GM13977 (cell line): Measurements from ENCODE around the gene ERBB4.

Experiments
- DNase-seq: peaks from one replicate; pipeline ENCODE4 v3.0.0; 2012; ENCODE audit warnings: low spot score
- CTCF ChIP-seq: IDR thresholded peaks from 2 replicates; pipeline ENCODE4 v1.5.1; 2012; ENCODE audit warnings: mild to moderate bottlenecking, control low read depth; ENCODE audit not compliant: insufficient read depth; ENCODE audit errors: extremely low read depth, missing control alignments
- in situ Hi-C: fragments of 300-500 bp; cut with MboI; formaldehyde crosslinking; loops from one replicate; pipeline ENCODE4 v1.12.0; 2022; ENCODE audit warnings: low sequenced_read_pairs, low pct_unique_long_range_greater_than_20kb, mixed read lengths, inconsistent platforms; ENCODE audit not compliant: unreplicated experiment

ERBB4 gene

GRCh38 chr2:212354382-212354781, 184.2 kb downstream of the ERBB4 start:
- TF ChIP-seq CTCF = no peak
- in situ Hi-C loops = no loop called here
- no peak for DNase-seq

GRCh38 chr2:212348501-212348900, 190.1 kb downstream of the ERBB4 start:
- no peak for DNase-seq
- TF ChIP-seq CTCF = no peak
- in situ Hi-C loops = no loop called here

- in situ Hi-C loops = no loop called here
- no peak for DNase-seq
- no peak for TF ChIP-seq CTCF
Observed at GRCh38 chr2:212346865-212347264, 191.7 kb downstream of the ERBB4 start.

GRCh38 chr2:212345966-212346365, 192.6 kb downstream of the ERBB4 start:
- no peak for DNase-seq
- TF ChIP-seq CTCF = no peak
- in situ Hi-C loops = no loop called here

GRCh38 chr2:212344131-212344530, 194.5 kb downstream of the ERBB4 start:
- in situ Hi-C loops = no loop called here
- no peak for DNase-seq

GRCh38 chr2:212343167-212343566, 195.4 kb downstream of the ERBB4 start:
- no peak for DNase-seq
- no peak for TF ChIP-seq CTCF
- in situ Hi-C loops = no loop called here

More at GRCh38 chr2:212344131-212344530, 194.5 kb downstream of the ERBB4 start:
- TF ChIP-seq CTCF = no peak

- no peak for TF ChIP-seq CTCF
- no peak for DNase-seq
- in situ Hi-C loops = no loop called here
Observed at GRCh38 chr2:212337486-212338343, 200.9 kb downstream of the ERBB4 start.
